ENCODE results near the gene RYR3.

The RYR3 gene

GRCh38 chr15:33623010-33623409 is 312.2 kb downstream of the RYR3 start:
- DNase-seq (ENCODE audit: low read depth): no peak

DNA sequence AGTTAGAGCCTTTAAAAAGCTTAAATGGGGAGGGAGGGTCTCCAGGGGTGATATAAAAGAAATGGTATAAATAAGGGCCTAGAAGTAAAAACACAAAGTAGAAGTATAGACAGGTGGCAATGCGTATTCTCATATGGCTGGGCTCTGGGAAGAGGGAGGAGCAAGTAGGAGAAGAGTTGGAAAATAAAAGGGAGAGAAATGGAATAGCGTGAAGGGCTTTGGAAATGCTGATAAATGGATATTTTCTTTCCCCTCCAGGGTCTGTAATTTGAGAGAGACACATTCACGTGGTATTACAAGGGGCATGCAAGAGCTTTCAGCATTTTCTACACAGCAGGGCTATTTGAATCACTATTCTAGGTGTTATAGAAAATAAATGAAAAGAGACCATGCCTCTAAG is 313.7 kb downstream of the RYR3 start:
- no peak overlapping the region for H3K4me3 ChIP-seq (ENCODE audit: low read length)
- no peak for DNase-seq (ENCODE audit: low read depth)
- no peak for TF ChIP-seq CTCF (conservative IDR thresholded peaks at IDR 0.05; ENCODE audit: low read length)

More at GRCh38 chr15:33623010-33623409, 312.2 kb downstream of the RYR3 start:
- TF ChIP-seq CTCF (conservative IDR thresholded peaks at IDR 0.05; ENCODE audit: low read length): no peak
- no peak overlapping the region for H3K4me3 ChIP-seq (ENCODE audit: low read length)

GRCh38 chr15:33629647-33630046 is 318.9 kb downstream of the RYR3 start:
- no peak for TF ChIP-seq CTCF (conservative IDR thresholded peaks at IDR 0.05; ENCODE audit: low read length)
- DNase-seq (ENCODE audit: low read depth): no peak
- no peak overlapping the region for H3K4me3 ChIP-seq (ENCODE audit: low read length)

GRCh38 chr15:33636234-33636633 is 325.5 kb downstream of the RYR3 start:
- no peak for TF ChIP-seq CTCF (conservative IDR thresholded peaks at IDR 0.05; ENCODE audit: low read length)
- H3K4me3 ChIP-seq (ENCODE audit: low read length): no peak overlapping the region
- no peak for DNase-seq (ENCODE audit: low read depth)

GRCh38 chr15:33636958-33637357 is 326.2 kb downstream of the RYR3 start:
- H3K4me3 ChIP-seq (ENCODE audit: low read length): no peak overlapping the region
- DNase-seq (ENCODE audit: low read depth): no peak
- no peak for TF ChIP-seq CTCF (conservative IDR thresholded peaks at IDR 0.05; ENCODE audit: low read length)

- DNase-seq (ENCODE audit: low read depth): no peak
- no peak overlapping the region for H3K4me3 ChIP-seq (ENCODE audit: low read length)
- TF ChIP-seq CTCF (conservative IDR thresholded peaks at IDR 0.05; ENCODE audit: low read length): no peak
These were observed 327.7 kb downstream of the RYR3 start for GRCh38 chr15:33638453-33638852.

GRCh38 chr15:33639051-33639450 is 328.3 kb downstream of the RYR3 start:
- no peak for DNase-seq (ENCODE audit: low read depth)
- H3K4me3 ChIP-seq (ENCODE audit: low read length): no peak overlapping the region
- TF ChIP-seq CTCF (conservative IDR thresholded peaks at IDR 0.05; ENCODE audit: low read length): no peak

Measured in AG10803 (cell line).